Smooth muscle cell of the brain vasculature (primary cell): Measurements from ENCODE around the gene CAPZA1.

Experiments
- DNase-seq: peaks from one replicate; pipeline ENCODE4 v3.0.0-alpha.2; 2012; ENCODE audit warnings: low read depth, low spot score

The CAPZA1 gene

GRCh38 chr1:112700290-112701226 is 80.9 kb downstream of the CAPZA1 start:
- peak; percentile 98 for DNase-seq

GRCh38 chr1:112701227-112702066 is 81.8 kb downstream of the CAPZA1 start:
- DNase-seq: no peak

GRCh38 chr1:112702067-112702395 is 82.4 kb downstream of the CAPZA1 start:
- no peak for DNase-seq

- no peak for DNase-seq
Measured at GRCh38 chr1:112702420-112703261, 83.0 kb downstream of the CAPZA1 start.

DNA sequence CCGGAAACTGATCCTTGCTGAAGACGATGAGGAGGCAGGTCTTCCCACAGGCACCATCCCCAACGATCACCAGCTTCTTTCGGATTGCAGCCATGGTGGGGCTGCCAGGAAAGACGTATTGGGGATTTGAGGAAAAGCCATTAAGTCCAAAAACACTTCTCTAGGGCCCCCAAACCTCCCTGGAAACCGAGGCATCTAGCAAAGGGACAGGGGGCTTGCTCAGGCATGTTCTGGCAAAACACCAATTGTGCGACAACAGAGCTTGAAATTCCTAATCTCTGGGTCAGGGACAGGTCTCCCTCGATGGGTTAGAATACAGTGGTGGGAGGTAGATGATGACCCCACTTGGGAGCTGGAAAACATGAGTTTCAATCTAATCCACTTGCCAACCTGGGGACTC is 84.1 kb downstream of the CAPZA1 start:
- no peak for DNase-seq

DNA sequence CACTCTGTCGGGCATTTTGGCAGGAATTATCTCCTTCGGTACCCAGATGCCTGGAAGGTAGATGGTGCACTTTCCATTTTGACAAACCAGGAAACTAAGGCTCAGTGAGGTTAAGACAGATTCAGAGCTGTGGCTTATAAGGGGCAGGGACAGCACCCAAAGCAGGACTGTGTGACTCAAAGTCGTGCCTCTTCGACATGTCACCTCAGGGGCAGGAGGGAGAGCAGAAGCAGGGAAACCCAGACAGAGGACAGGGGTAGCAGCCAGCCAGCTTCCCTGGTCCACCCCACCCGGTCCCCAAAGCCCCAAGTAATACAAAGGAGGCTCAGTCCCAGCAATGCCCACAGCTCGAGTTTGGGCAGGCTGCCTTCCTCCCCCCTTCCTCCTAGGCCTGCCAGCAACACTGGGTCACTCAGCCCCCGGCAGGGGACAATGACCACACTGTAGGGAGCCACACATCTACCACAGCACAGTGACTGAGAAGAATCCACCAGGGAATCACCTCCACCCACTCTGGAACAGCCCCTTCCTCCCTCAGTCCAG is 84.8 kb downstream of the CAPZA1 start:
- no peak for DNase-seq

DNA sequence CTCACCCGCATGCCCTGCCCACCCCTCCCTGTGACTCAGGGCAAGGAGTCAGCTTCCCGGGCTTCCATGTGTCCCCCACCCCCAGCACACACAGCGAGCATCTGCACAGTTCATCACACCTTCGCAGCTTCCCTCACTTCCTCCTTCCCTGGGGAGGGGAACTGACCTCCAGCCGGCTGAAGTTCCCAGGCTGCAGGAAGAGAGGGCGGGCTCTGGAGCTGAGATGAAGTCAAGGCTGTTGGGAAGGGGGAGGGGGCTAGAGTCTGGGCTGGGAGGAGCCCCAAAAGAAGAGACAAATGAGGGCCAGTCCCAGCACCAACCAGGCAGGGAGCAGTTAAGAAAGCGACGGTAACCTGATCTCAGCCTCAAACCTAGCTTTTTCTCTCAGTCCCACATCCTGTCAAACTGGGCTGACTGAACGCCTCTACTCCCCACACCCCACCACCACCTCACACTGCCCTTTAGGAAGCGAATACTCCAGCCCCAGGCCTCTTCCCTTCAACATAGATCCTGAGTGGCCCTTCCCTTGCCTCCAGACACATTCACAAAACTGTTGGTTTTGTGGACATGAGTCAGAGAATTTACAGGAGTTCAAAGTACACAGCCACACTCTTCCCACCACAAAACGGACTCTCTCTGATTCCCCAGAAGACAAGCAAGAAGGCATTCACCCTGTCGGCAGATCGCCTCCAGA is 85.4 kb downstream of the CAPZA1 start:
- peak; percentile 90 for DNase-seq

- no peak for DNase-seq
Measured at GRCh38 chr1:112706505-112707220, 87.0 kb downstream of the CAPZA1 start, which contains the start of gene RHOC. Gene RHOC, minus strand, starts transcription at chr1:112707127. Its CDS starts 3,328 bp downstream, at chr1:112703799.

GRCh38 chr1:112707221-112708001 is 87.8 kb downstream of the CAPZA1 start:
- DNase-seq: peak; percentile 61

DNA sequence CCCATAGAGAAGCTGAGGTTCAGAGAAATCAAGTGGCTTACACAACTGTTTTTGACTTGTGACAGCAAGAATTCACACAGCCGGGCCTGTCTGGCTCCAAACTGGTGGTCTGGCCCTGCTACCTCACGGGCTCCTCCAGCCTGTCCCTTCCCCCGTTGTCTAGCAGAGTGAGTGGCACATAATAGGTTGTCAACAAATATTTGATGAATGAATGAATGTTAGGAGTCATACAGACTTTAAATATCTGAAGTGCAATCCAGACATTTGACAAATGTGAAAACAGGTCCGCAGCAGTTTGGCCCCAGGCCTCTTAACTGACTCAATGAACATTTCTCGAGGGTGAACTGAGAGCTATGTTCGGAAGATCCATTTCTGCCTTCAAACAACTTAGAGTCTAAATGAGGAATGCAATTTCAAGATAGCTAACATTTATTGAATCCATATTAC is 88.4 kb downstream of the CAPZA1 start:
- DNase-seq: no peak

- no peak for DNase-seq
Measured at GRCh38 chr1:112708489-112708888, 88.9 kb downstream of the CAPZA1 start.

DNA sequence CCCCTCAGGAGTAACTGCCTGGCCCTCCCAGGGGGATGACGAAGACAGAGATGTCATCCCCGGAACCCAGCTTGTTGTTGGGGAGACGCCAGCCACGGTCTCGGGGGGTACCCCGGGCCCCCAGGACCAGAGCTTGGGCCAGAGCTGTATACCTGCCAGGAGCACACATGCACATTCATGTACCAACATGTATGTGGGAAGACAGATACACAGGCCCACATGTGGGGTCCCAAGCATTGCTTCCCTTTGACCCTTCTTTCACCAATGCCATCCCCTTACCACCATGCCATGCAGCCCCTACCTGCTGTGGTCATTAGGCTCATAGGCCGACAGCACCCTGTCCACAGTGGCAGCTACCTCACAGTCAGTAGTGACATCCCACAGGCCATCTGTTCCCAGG is 90.5 kb downstream of the CAPZA1 start:
- DNase-seq: no peak

- DNase-seq: no peak
Measured at GRCh38 chr1:112710586-112710985, 91.0 kb downstream of the CAPZA1 start.

DNA sequence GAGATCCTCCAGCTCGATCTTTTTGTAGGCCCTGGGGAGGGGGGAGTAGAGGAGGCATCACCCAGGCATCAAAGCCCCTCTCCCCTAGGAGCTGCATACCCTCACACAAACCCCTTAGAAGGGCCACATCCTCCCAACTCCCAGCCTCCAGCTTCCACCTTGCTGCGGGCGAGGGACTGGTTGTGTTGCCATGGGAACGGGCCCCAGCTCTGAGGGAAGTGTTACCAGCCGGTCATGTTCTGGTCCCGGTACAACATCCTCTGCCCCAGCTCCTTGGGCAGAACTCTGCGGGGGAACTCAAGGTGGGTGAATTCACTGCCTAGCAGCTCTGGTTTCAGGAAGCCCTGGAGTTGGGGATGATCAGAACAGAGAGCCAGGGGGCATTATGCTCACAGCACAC is 91.4 kb downstream of the CAPZA1 start:
- no peak for DNase-seq

- DNase-seq: no peak
Measured at GRCh38 chr1:112711670-112712069, 92.0 kb downstream of the CAPZA1 start.

GRCh38 chr1:112712191-112712590 is 92.6 kb downstream of the CAPZA1 start:
- no peak for DNase-seq

DNA sequence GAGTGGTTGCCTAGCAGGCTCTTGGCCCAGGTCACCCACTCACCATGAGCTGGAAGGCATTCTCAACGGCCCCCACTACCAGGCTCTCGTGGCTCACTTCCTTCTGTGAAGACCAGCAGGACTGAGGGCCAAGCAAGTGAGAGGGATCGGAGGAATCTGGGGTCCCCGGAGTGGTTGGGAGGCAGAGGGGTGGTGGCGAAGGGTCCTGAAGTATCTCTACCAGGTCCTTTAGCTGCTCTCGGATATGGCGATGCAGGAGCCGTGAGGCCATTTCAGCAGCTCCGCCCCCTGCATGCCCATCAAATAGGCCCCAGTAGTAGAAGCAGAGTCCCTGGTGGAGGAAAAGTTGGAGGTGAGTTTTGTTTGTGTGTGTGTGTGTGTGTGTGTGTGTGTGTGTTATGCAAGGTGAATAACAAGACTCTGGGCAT is 93.1 kb downstream of the CAPZA1 start:
- DNase-seq: no peak

- no peak for DNase-seq
Measured at GRCh38 chr1:112713466-112714312, 94.1 kb downstream of the CAPZA1 start.
